Measurements from ENCODE around the gene KCNQ1OT1.

KCNQ1OT1 gene

GRCh38 chr11:2656859-2657258, 42.9 kb downstream of the KCNQ1OT1 start:
- TF ChIP-seq, protein P1, sequence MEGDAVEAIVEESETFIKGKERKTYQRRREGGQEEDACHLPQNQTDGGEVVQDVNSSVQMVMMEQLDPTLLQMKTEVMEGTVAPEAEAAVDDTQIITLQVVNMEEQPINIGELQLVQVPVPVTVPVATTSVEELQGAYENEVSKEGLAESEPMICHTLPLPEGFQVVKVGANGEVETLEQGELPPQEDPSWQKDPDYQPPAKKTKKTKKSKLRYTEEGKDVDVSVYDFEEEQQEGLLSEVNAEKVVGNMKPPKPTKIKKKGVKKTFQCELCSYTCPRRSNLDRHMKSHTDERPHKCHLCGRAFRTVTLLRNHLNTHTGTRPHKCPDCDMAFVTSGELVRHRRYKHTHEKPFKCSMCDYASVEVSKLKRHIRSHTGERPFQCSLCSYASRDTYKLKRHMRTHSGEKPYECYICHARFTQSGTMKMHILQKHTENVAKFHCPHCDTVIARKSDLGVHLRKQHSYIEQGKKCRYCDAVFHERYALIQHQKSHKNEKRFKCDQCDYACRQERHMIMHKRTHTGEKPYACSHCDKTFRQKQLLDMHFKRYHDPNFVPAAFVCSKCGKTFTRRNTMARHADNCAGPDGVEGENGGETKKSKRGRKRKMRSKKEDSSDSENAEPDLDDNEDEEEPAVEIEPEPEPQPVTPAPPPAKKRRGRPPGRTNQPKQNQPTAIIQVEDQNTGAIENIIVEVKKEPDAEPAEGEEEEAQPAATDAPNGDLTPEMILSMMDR (IDR thresholded peaks at IDR 0.05; ENCODE audit: insufficient read depth, low read depth, low read length, missing control alignments): no peak

DNA sequence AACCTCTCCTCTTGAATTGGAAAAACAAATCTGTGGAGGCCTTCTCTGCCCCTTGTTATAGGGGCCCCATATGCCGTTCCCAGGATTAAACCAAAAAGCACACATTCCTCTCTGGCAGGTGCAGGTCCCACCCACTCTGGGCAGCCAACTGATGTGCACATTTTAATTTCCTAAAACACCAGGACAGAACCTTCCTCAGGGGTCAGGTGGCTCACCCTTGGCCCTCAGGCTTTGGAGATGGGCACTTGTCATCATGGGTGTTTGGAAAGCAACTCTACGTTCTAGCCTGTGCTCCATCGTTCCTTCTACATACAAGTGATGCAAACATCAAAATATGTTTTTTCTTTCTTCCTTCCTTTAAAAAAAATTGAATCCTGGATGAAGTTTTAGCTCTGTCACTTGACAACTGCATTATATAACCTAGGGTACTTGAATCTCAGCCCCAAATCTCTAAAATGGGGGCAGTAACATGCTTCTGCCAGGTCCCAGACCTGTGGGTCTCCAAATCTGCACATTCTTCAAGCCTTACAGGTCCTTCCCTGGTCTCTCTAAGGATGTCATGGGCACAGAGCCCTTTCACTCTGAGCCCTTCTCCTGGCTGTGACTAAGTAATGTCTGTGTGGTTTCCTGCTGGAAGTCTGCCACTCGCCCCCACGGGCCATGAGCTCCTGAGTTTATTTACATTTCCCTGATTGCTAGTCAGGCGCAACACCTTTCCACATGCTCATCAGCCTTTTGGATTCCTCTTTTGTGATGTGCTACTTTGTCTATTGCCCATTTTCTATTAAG, 43.8 kb downstream of the KCNQ1OT1 start:
- no peak overlapping the region for H3K4me3 ChIP-seq (ENCODE audit: low read depth, low read length)
- TF ChIP-seq, protein P1 (IDR thresholded peaks at IDR 0.05; ENCODE audit: insufficient read depth, low read depth, low read length, missing control alignments): no peak

More at GRCh38 chr11:2656859-2657258, 42.9 kb downstream of the KCNQ1OT1 start:
- H3K4me3 ChIP-seq (ENCODE audit: low read depth, low read length): no peak overlapping the region
- no peak for DNase-seq (ENCODE audit: low read depth)

GRCh38 chr11:2655016-2655719, 44.6 kb downstream of the KCNQ1OT1 start:
- TF ChIP-seq, protein P1 (IDR thresholded peaks at IDR 0.05; ENCODE audit: insufficient read depth, low read depth, low read length, missing control alignments): no peak
- no peak overlapping the region for H3K4me3 ChIP-seq (ENCODE audit: low read depth, low read length)
- DNase-seq (ENCODE audit: low read depth): no peak

More for the DNA sequence above, 43.8 kb downstream of the KCNQ1OT1 start:
- no peak for DNase-seq (ENCODE audit: low read depth)

- no peak overlapping the region for H3K4me3 ChIP-seq (ENCODE audit: low read depth, low read length)
- TF ChIP-seq, protein P1 (IDR thresholded peaks at IDR 0.05; ENCODE audit: insufficient read depth, low read depth, low read length, missing control alignments): no peak
- no peak for DNase-seq (ENCODE audit: low read depth)
Observed at GRCh38 chr11:2653930-2654739, 45.7 kb downstream of the KCNQ1OT1 start.

DNA sequence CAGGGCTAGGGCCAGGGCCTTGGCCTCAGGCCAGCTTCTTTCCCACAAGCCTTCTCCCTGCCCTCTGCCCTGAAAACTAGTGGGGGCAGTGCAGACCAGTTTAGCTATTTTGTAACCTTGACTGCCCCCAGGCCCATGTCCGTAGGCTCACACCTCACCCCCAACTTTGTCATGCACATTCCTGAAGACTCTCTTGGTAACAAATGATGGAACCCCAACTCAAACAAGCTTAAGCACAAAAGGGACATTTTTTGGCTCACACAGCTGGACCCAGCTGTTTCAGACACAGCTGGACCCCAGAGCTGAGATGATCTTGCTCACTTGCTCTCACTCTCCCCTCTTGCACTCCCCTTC, 46.6 kb downstream of the KCNQ1OT1 start:
- TF ChIP-seq, protein P1 (IDR thresholded peaks at IDR 0.05; ENCODE audit: insufficient read depth, low read depth, low read length, missing control alignments): no peak
- no peak for DNase-seq (ENCODE audit: low read depth)

DNA sequence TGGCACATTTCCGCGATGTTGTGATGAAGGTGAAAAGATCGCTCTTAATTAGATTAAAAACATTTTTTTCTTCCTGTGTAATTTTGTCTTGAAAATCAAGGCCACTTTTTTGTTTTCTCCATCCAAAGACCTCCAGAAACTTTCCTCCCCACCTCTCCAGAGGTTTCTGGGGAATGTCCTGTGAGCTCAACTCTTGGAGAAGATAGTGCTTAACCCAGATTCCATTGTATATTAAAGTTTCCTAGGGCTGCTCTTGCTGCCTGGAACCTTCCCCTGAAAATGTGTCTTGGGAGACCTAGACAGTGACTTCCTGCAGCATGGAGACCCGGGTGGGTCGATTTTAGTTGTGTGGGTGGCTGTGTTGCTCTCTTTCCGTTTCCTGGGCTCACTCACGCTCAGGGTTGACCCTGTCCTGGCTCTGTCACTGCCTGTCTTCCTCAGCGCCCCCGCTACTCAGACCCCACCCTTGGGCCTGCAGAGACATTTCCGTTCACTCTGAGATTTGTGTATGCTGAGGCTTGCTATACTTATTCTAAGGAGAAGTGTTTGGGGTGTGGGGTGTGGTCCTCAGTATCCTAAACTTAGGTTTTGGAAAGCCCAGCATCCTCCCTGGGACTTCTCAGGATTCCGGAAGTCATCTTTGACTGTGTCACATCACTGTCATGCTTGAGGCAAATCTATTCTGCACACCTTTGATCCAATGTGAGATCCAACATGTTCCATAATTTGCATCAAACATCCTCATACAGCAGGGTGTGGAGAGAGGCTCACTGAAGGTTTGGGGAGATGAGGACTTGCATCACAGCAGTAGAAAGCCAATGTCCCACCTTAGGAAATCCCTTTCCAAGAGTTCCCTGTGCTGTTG, 47.2 kb downstream of the KCNQ1OT1 start:
- no peak for DNase-seq (ENCODE audit: low read depth)
- H3K4me3 ChIP-seq (ENCODE audit: low read depth, low read length): no peak overlapping the region
- TF ChIP-seq, protein P1 (IDR thresholded peaks at IDR 0.05; ENCODE audit: insufficient read depth, low read depth, low read length, missing control alignments): no peak

More for the DNA sequence above, 46.6 kb downstream of the KCNQ1OT1 start:
- no peak overlapping the region for H3K4me3 ChIP-seq (ENCODE audit: low read depth, low read length)
